B cell (primary cell): Measurements from ENCODE around the gene RNPEPL1. TPM values are rescaled to one million over a fixed set of nuclear protein-coding genes. Genes with fewer than 3 reads are reported as not detected.

ENCODE experiments used
- ATAC-seq: fragments of 200-7000 bp; cut with Tn5 transposase; one replicate; pipeline ENCODE4 v1.10.0; 2021; ENCODE audit warnings: low read depth, mild to moderate bottlenecking, moderate number of reproducible peaks, moderate library complexity
- CTCF ChIA-PET: fragments of 350-600 bp; sonication (Branson Sonifier 250); formaldehyde crosslinking; loops from one replicate; lab custom pipeline; 2021; ENCODE audit warnings: antibody characterized with exemption, inconsistent platforms; lab: Charles Lee
- POLR2A ChIA-PET: fragments of 350-600 bp; sonication (Branson Sonifier 250); formaldehyde crosslinking; loops from one replicate; lab custom pipeline; 2021; ENCODE audit warnings: antibody characterized with exemption; lab: Charles Lee
- DNase-seq: peaks from one replicate; pipeline ENCODE4 v3.0.0; 2013
- H2AFZ ChIP-seq: 2 replicates; pipeline ENCODE4 v1.6.1; 2012; ENCODE audit warnings: mild to moderate bottlenecking, low read depth, low read length; ENCODE audit not compliant: insufficient read depth, poor library complexity, severe bottlenecking
- H3K27ac ChIP-seq, 2 donors: 1 replicate in 1 of 2; 2 replicates in 1 of 2; pipeline ENCODE4 v1.5.1; 2012 to 2013; ENCODE audit warnings: low read length in 2 of 2, mild to moderate bottlenecking in 2 of 2, moderate library complexity in 1 of 2
- H3K27me3 ChIP-seq, 4 experiments: fragments of 200-600 bp in 1 of 4; sonication (generic) in 1 of 4; replicated peaks in 1 of 4; 1 replicate in 2 of 4; 2 replicates in 2 of 4; pipeline versions ENCODE4 v1.6.1 to v1.7.0; 2013 to 2016; ENCODE audit warnings: low read length in 3 of 4, mild to moderate bottlenecking in 2 of 4, mixed read lengths in 1 of 4, moderate library complexity in 1 of 4; ENCODE audit not compliant: insufficient read depth in 4 of 4, control insufficient read depth in 3 of 4; ENCODE audit errors: control extremely low read depth in 1 of 4
- H3K36me3 ChIP-seq, 2 experiments: replicated peaks in 1 of 2; 1 replicate in 1 of 2; 2 replicates in 1 of 2; pipeline versions ENCODE4 v1.6.1 to v1.7.1; 2013; ENCODE audit warnings: low read length in 1 of 2; ENCODE audit not compliant: insufficient read depth in 2 of 2, control insufficient read depth in 1 of 2; ENCODE audit errors: control extremely low read depth in 1 of 2, extremely low read depth in 1 of 2
- H3K4me1 ChIP-seq, 2 donors: fragments of 200-600 bp in 1 of 2; sonication (generic) in 1 of 2; 1 replicate in 1 of 2; 2 replicates in 1 of 2; pipeline versions ENCODE4 v1.5.1 to v1.6.1; 2013 to 2017; ENCODE audit warnings: low read length in 2 of 2; ENCODE audit not compliant: control insufficient read depth in 2 of 2, insufficient read depth in 2 of 2
- H3K4me2 ChIP-seq: replicated peaks from 2 replicates; pipeline ENCODE3; 2012; ENCODE audit warnings: mild to moderate bottlenecking, low read depth, low read length; ENCODE audit not compliant: poor library complexity, severe bottlenecking
- H3K4me3 ChIP-seq, 5 experiments: fragments of 200-600 bp in 1 of 5; sonication (generic) in 1 of 5; 1 replicate in 3 of 5; 2 replicates in 2 of 5; pipeline versions ENCODE4 v1.5.1 to v1.7.0; 2011 to 2016; ENCODE audit warnings: low read length in 4 of 5, mild to moderate bottlenecking in 4 of 5, low read depth in 2 of 5, control low read depth in 1 of 5, moderate library complexity in 1 of 5; ENCODE audit not compliant: insufficient read depth in 1 of 5; ENCODE audit errors: control extremely low read depth in 1 of 5, extremely low read depth in 1 of 5
- H3K79me2 ChIP-seq: fragments of 200-600 bp; sonication (generic); one replicate; pipeline ENCODE4 v1.6.0; 2016; ENCODE audit warnings: low read length; ENCODE audit not compliant: control insufficient read depth, insufficient read depth
- H3K9ac ChIP-seq: fragments of 200-600 bp; sonication (generic); 2 replicates; pipeline ENCODE4 v1.6.1; 2017; ENCODE audit warnings: mild to moderate bottlenecking, low read length, moderate library complexity
- H3K9me3 ChIP-seq, 3 donors: one replicate each; pipeline versions ENCODE4 v1.6.1 to v1.7.1; 2013; ENCODE audit warnings: low read length in 2 of 3; ENCODE audit not compliant: control insufficient read depth in 2 of 3, insufficient read depth in 1 of 3; ENCODE audit errors: control extremely low read depth in 1 of 3
- H4K20me1 ChIP-seq: 2 replicates; pipeline ENCODE4 v1.6.0; 2012; ENCODE audit warnings: mild to moderate bottlenecking, low read length; ENCODE audit not compliant: insufficient read depth, control insufficient read depth, poor library complexity, severe bottlenecking
- H3K27ac Mint-ChIP-seq: one replicate; pipeline ENCODE4 v1.8.0; 2021; ENCODE audit warnings: mixed read lengths
- H3K27me3 Mint-ChIP-seq: one replicate; pipeline ENCODE4 v1.8.0; 2021; ENCODE audit warnings: mixed read lengths
- H3K4me1 Mint-ChIP-seq: one replicate; pipeline ENCODE4 v1.8.0; 2021; ENCODE audit warnings: mixed read lengths
- H3K4me3 Mint-ChIP-seq: one replicate; pipeline ENCODE4 v1.8.0; 2021; ENCODE audit warnings: mixed read lengths
- H3K9me3 Mint-ChIP-seq: one replicate; pipeline ENCODE4 v1.8.0; 2022; ENCODE audit warnings: mixed read lengths; ENCODE audit not compliant: insufficient read depth
- EZH2 ChIP-seq: IDR thresholded peaks from 2 replicates; pipeline ENCODE4 v1.6.1; 2012; ENCODE audit warnings: borderline replicate concordance, low read depth, mild to moderate bottlenecking, moderate library complexity, low read length; ENCODE audit not compliant: insufficient read depth, poor library complexity, severe bottlenecking
- WGBS: methylation state at CpG from one replicate; pipeline ENCODE4 v1.1.5; 2013; ENCODE audit warnings: missing lambda C conversion rate; ENCODE audit not compliant: insufficient coverage; 5-methylcytosine and 5-hydroxymethylcytosine counted together
- intact Hi-C: fragments of 100-400 bp; cut with micrococcal nuclease; formaldehyde crosslinking; loops from one replicate; pipeline ENCODE4 v1.10.0; 2022
- polyA plus RNA-seq: library from polyadenylated mRNA; depleted of rRNA; stranded (reverse); fragments of >200 nt; gene quantifications from 2 replicates; pipeline ENCODE4 v1.2.3, GENCODE V29; 2012
- total RNA-seq, 2 donors: library from RNA; stranded (reverse); fragments of 120-200 nt in 1 of 2; gene quantifications; 1 replicate in 1 of 2; 2 replicates in 1 of 2; pipeline versions ENCODE4 v1.2.3 to v1.2.4, GENCODE V29; 2013 to 2022
- TF ChIP-seq, protein P1 (sequence below): fragments of 200-600 bp; IDR thresholded peaks from one replicate; pipeline ENCODE4 v1.8.0; 2022; ENCODE audit warnings: antibody characterized with exemption, mild to moderate bottlenecking

The RNPEPL1 gene
- total and polyA plus RNA-seq, 2 donors (not counting 1 experiment from before 2014, with no cell fraction given), result 103 to 109 TPM

DNA sequence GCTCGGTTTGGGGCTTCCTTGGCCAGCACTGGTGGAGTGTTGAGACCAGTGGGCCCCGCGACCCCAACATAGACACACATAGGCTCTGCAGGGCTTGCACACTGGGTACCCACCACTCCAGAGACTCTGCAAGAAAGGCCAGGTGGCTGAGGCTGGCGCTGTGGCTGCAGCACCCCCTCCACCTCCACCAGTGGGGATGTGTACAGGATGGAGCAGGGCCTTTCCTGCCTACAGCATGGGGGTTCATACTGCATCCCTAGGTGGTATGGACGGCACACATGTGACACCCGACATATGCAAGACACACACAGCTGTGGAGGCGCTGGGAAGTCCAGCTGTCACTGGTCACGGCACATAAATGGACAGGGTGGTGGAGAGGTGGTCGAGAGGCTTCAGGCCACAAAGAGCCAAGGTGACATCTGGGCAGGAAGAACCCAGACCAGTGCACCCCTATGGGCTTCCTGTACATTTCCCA is 1.3 kb downstream of the RNPEPL1 start:
- peaks cover 53 to 55% of the 10 kb centered on the region in 2 donors for H3K4me1 ChIP-seq
- peak overlapping the region in 1 of 2 donors; percentile 65 for H3K27ac ChIP-seq
- H3K4me3 ChIP-seq, result peak overlapping the region; percentile 46 to 69 (median 60)
- Mint-ChIP-seq H3K4me1 (peaks cover 58% of the 10 kb centered on the region), H3K4me3 (peak overlapping the region; percentile 82), H3K9me3 (no peaks in the 10 kb centered on the region), H3K27me3 (no peaks in the 10 kb centered on the region), H3K27ac (peak overlapping the region; percentile 77)
- ChIA-PET CTCF (interaction anchor here (0.6 to 1.4 kb wide), 2 partner anchors 17 to 272 kb away, joined by 4 to 18 read pairs; partner anchors contain the start of gene CAPN10), POLR2A (interaction anchor here (0.6 to 2.3 kb wide), 5 partner anchors 9 to 133 kb away, joined by 3 to 21 read pairs (median 4); partner anchors contain the start of gene CAPN10)
- ATAC-seq (no peak), DNase-seq (no peak)
- H2AFZ ChIP-seq, result peak overlapping the region; percentile 69
- H3K36me3 ChIP-seq, result peaks cover 0 to 20% of the 10 kb centered on the region in 2 experiments
- peaks cover 64% of the 10 kb centered on the region for H3K79me2 ChIP-seq
- H3K9me3 ChIP-seq, result no peaks in the 10 kb centered on the region
- H4K20me1 ChIP-seq, result peaks cover 64% of the 10 kb centered on the region
- intact Hi-C loops, result loop anchor here (10.0 kb wide), 1 partner anchor 535 kb away; the partner anchor contains the start of gene MTERF4
- 100% methylated on average over 4 of the region's 9 CpGs for WGBS
- TF ChIP-seq, protein P1, sequence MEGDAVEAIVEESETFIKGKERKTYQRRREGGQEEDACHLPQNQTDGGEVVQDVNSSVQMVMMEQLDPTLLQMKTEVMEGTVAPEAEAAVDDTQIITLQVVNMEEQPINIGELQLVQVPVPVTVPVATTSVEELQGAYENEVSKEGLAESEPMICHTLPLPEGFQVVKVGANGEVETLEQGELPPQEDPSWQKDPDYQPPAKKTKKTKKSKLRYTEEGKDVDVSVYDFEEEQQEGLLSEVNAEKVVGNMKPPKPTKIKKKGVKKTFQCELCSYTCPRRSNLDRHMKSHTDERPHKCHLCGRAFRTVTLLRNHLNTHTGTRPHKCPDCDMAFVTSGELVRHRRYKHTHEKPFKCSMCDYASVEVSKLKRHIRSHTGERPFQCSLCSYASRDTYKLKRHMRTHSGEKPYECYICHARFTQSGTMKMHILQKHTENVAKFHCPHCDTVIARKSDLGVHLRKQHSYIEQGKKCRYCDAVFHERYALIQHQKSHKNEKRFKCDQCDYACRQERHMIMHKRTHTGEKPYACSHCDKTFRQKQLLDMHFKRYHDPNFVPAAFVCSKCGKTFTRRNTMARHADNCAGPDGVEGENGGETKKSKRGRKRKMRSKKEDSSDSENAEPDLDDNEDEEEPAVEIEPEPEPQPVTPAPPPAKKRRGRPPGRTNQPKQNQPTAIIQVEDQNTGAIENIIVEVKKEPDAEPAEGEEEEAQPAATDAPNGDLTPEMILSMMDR, result no peak
- no peak for TF ChIP-seq EZH2
- H3K9ac ChIP-seq, result peak overlapping the region; percentile 81
- no peaks in the 10 kb centered on the region for H3K27me3 ChIP-seq
- H3K4me2 ChIP-seq, result peak overlapping the region; percentile 98

DNA sequence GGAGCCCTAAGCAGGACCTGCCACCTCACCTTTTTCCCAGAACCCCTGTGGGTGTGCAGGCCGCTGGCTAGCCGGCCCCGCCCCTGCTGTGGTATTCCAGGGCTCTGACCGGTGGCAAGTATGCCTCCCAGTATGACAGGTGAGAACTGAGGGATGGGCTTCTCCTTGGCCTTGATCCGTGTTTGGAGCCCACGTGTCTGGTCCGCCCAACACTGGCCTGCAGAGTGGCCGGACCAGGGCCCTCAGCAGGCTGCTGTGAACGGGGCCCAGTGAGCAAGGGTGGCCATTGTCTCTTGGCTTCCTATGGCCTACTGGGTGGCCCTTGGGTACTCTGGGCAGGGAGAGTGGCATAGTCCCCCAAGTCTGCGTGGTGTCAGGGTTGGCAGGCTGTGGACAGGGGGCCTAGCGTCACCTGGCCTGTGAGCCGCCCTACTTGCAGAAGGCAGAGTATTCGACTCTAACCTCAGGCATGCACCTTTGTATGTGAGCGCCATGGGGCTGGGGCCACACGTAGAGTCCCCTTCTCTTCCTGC is 1.8 kb downstream of the RNPEPL1 start:
- peak overlapping the region; percentile 98 for H3K4me2 ChIP-seq

More for the DNA sequence above, 1.8 kb downstream of the RNPEPL1 start:
- Mint-ChIP-seq H3K27ac (no peak overlapping the region), H3K27me3 (no peaks in the 10 kb centered on the region), H3K4me1 (peaks cover 53% of the 10 kb centered on the region), H3K4me3 (peak overlapping the region; percentile 59), H3K9me3 (no peaks in the 10 kb centered on the region)
- CTCF ChIA-PET, result no interaction called here
- Histone ChIP-seq H3K9me3 (no peaks in the 10 kb centered on the region), H3K79me2 (peaks cover 64% of the 10 kb centered on the region), H3K4me1 (peaks cover 48 to 50% of the 10 kb centered on the region in 2 donors), H3K27ac (no peak overlapping the region), H2AFZ (no peak overlapping the region), H3K9ac (peak overlapping the region; percentile 81), H3K27me3 (no peaks in the 10 kb centered on the region), H4K20me1 (peaks cover 69% of the 10 kb centered on the region), H3K36me3 (peaks cover 0 to 25% of the 10 kb centered on the region in 2 experiments), H3K4me3 (peak overlapping the region in 3 of 5 experiments; percentile 47 to 65 (median 60))
- intact Hi-C loops, result loop anchor here (10.0 kb wide), 1 partner anchor 535 kb away; the partner anchor contains the start of gene MTERF4
- DNase-seq, result no peak
- POLR2A ChIA-PET, result interaction anchor here (2.3 kb wide), 1 partner anchor 16 kb away, joined by 21 read pairs; the partner anchor contains the start of gene CAPN10
- ATAC-seq, result no peak
- 95% methylated on average over 15 of the region's 15 CpGs for WGBS
- TF ChIP-seq, protein P1, result no peak
- no peak for TF ChIP-seq EZH2
